HG03432 (cell line): ENCODE results near the gene IGF1R.

Experiments used
- ATAC-seq: cut with Tn5 transposase; IDR thresholded peaks from one replicate; pipeline ENCODE4 v1.9.1; 2021; ENCODE audit warnings: mild to moderate bottlenecking, moderate library complexity; ENCODE audit not compliant: unreplicated experiment

IGF1R gene

GRCh38 chr15:98703126-98703685 lies 54.9 kb downstream of the IGF1R start:
- ATAC-seq: no peak

GRCh38 chr15:98705070-98705469 lies 56.7 kb downstream of the IGF1R start:
- ATAC-seq: no peak

- no peak for ATAC-seq
Observed at GRCh38 chr15:98706387-98706786, 58.0 kb downstream of the IGF1R start.

- no peak for ATAC-seq
Observed at GRCh38 chr15:98706986-98707385, 58.6 kb downstream of the IGF1R start.

- no peak for ATAC-seq
Observed at GRCh38 chr15:98708037-98708590, 59.8 kb downstream of the IGF1R start.

- no peak for ATAC-seq
Observed at GRCh38 chr15:98711810-98712209, 63.5 kb downstream of the IGF1R start.

GRCh38 chr15:98712845-98713584 lies 64.7 kb downstream of the IGF1R start:
- ATAC-seq: no peak

GRCh38 chr15:98713585-98714001 lies 65.3 kb downstream of the IGF1R start:
- ATAC-seq: no peak

GRCh38 chr15:98714922-98715321 lies 66.6 kb downstream of the IGF1R start:
- ATAC-seq: no peak

GRCh38 chr15:98715401-98715800 lies 67.1 kb downstream of the IGF1R start:
- ATAC-seq: no peak

- ATAC-seq: no peak
Observed at GRCh38 chr15:98715890-98716443, 67.6 kb downstream of the IGF1R start.

GRCh38 chr15:98717371-98717770 lies 69.0 kb downstream of the IGF1R start:
- no peak for ATAC-seq

- ATAC-seq: no peak
Observed at GRCh38 chr15:98717942-98718341, 69.6 kb downstream of the IGF1R start.

- no peak for ATAC-seq
Observed at GRCh38 chr15:98718426-98719136, 70.2 kb downstream of the IGF1R start.

GRCh38 chr15:98719137-98719740 lies 70.9 kb downstream of the IGF1R start:
- ATAC-seq: no peak

GRCh38 chr15:98720031-98720430 lies 71.7 kb downstream of the IGF1R start:
- no peak for ATAC-seq

GRCh38 chr15:98720577-98721565 lies 72.5 kb downstream of the IGF1R start:
- no peak for ATAC-seq

- no peak for ATAC-seq
Observed at GRCh38 chr15:98722209-98722608, 73.9 kb downstream of the IGF1R start.

GRCh38 chr15:98722645-98723044 lies 74.3 kb downstream of the IGF1R start:
- no peak for ATAC-seq

GRCh38 chr15:98723195-98723594 lies 74.9 kb downstream of the IGF1R start:
- ATAC-seq: no peak
